ENCODE measurements around the gene C14orf93. TPM values are rescaled to one million over a fixed set of nuclear protein-coding genes. Genes with fewer than 3 reads are reported as not detected.
"Not testable (repeated sequence)": the region's sequence is repeated elsewhere in the genome, so short reads cannot be mapped to it uniquely, and the experiment has no call there.

Gene C14orf93
- total RNA-seq, 1 donor from 2014 or later, result 14.0 TPM

- H3K27ac Mint-ChIP-seq, result peak overlapping the region; percentile 94
- H3K4me1 Mint-ChIP-seq, result peaks cover 43% of the 10 kb centered on the region
- peak overlapping the region; percentile 81 for H3K4me3 Mint-ChIP-seq
- no peak for TF ChIP-seq CTCF (IDR thresholded peaks at IDR 0.05; ENCODE audit: unreplicated experiment)
- no peak for DNase-seq (ENCODE audit: low spot score in 2 of 2, unreplicated experiment in 2 of 2)
- H3K36me3 Mint-ChIP-seq, result no peaks in the 10 kb centered on the region
- no peaks in the 10 kb centered on the region for H3K27me3 Mint-ChIP-seq (ENCODE audit: low read depth)
- H3K9me3 Mint-ChIP-seq, result no peaks in the 10 kb centered on the region
Measured at GRCh38 chr14:23009483-23009938, 432 bp downstream of the C14orf93 start.

GRCh38 chr14:23008831-23009230 lies 1.1 kb downstream of the C14orf93 start:
- no peak for TF ChIP-seq CTCF (IDR thresholded peaks at IDR 0.05; ENCODE audit: unreplicated experiment)
- Mint-ChIP-seq H3K27me3 (ENCODE audit: low read depth) (no peaks in the 10 kb centered on the region), H3K4me1 (peaks cover 43% of the 10 kb centered on the region), H3K36me3 (no peaks in the 10 kb centered on the region), H3K9me3 (no peaks in the 10 kb centered on the region), H3K4me3 (peak overlapping the region; percentile 81), H3K27ac (peak overlapping the region; percentile 43)
- no peak for DNase-seq (ENCODE audit: low spot score in 2 of 2, unreplicated experiment in 2 of 2)

DNA sequence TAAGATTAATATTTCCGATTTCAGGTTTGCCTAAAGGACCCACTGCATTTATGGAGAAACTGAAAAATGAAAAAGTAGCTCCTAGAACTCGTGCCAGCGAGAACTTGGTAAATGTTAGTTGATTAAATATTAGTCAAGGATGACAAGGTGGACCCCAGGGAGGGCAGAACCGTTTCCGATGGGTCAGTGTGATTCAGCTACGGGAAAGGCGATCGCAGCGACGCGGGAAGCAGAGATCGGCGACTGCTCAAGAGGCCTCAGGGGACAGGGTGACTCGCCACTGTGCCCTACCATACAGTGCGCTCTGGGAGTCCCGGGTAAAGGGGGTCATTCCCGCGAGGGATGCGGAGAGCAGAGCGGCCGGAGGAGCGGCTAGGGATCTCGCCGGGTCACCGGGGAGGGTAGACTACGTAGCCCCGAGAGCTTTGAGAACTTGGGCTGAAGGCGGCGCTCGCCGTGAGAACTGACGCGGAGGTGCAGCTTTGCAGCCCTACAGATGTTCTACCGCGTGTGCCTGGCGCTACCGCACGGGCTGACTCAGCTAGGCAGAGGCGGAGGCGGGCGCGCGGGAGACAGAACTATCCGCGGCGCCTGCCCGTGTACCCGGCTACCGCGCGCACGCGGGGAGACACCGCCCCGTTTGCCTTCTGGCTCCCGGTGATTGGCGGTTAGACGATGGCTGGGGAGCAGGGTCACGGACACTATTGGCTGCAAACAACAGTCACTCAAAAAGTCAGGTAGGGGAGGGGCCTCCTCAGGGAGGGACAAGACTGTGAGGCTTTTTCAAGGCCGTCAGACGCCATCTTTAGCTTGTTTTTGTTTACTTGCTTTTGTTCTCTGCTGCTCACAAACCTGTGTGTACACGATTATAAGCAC lies 3.2 kb downstream of the C14orf93 start:
- Mint-ChIP-seq H3K4me3 (peak overlapping the region; percentile 93), H3K4me1 (peaks cover 43% of the 10 kb centered on the region), H3K27me3 (ENCODE audit: low read depth) (no peaks in the 10 kb centered on the region), H3K36me3 (no peaks in the 10 kb centered on the region), H3K9me3 (no peaks in the 10 kb centered on the region), H3K27ac (peak overlapping the region; percentile 99)
- TF ChIP-seq CTCF (IDR thresholded peaks at IDR 0.05; ENCODE audit: unreplicated experiment), result no peak
- peak; percentile 94 to 95 for DNase-seq (ENCODE audit: low spot score in 2 of 2, unreplicated experiment in 2 of 2)

- H3K9me3 Mint-ChIP-seq, result no peaks in the 10 kb centered on the region
- no peak for TF ChIP-seq CTCF (IDR thresholded peaks at IDR 0.05; ENCODE audit: unreplicated experiment)
- H3K27me3 Mint-ChIP-seq (ENCODE audit: low read depth), result no peaks in the 10 kb centered on the region
- H3K36me3 Mint-ChIP-seq, result no peaks in the 10 kb centered on the region
- H3K27ac Mint-ChIP-seq, result peak overlapping the region; percentile 99
- DNase-seq (ENCODE audit: low spot score in 2 of 2, unreplicated experiment in 2 of 2), result no peak
- peak overlapping the region; percentile 93 for H3K4me3 Mint-ChIP-seq
- H3K4me1 Mint-ChIP-seq, result peaks cover 40% of the 10 kb centered on the region
Measured at GRCh38 chr14:23006188-23006534, 3.8 kb downstream of the C14orf93 start.

DNA sequence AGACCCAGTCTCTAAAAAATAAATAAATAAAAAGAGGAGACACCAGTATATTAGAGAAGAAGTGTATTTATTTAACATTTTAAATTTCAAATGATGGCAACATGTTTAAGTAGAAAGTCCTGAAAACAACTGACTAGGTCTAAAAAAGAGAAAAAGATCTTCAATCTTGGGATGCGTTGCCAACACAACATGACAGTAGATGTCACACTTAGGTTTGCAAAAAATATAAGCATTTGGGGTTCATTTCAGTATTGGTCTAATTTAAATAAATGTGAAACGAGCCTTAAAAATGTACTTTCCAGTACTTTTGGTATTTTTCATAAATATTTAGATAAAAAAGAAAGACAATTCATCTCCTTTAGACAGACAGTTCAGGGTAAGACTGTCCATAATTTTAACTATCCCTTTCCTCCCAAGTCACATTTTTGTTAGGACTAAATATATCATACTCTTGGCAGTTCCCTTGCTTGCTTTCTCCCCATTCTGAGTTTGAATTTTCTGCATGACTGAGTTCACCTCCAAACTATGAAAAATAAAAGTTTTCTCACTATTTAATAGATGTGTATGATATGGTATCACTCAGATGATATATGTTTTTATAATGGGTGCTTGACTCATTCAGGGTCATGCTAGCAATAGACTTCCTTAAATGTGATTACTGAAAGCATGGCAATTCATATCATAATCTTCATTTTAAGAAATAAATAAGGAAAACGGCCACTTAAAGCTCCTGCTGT lies 4.3 kb downstream of the C14orf93 start:
- no peak for DNase-seq (ENCODE audit: low spot score in 2 of 2, unreplicated experiment in 2 of 2)
- no peak for TF ChIP-seq CTCF (IDR thresholded peaks at IDR 0.05; ENCODE audit: unreplicated experiment)
- no peaks in the 10 kb centered on the region for H3K9me3 Mint-ChIP-seq
- H3K36me3 Mint-ChIP-seq, result no peaks in the 10 kb centered on the region
- peaks cover 40% of the 10 kb centered on the region for H3K4me1 Mint-ChIP-seq
- no peaks in the 10 kb centered on the region for H3K27me3 Mint-ChIP-seq (ENCODE audit: low read depth)
- H3K27ac Mint-ChIP-seq, result peak overlapping the region; percentile 99
- H3K4me3 Mint-ChIP-seq, result peak overlapping the region; percentile 93

DNA sequence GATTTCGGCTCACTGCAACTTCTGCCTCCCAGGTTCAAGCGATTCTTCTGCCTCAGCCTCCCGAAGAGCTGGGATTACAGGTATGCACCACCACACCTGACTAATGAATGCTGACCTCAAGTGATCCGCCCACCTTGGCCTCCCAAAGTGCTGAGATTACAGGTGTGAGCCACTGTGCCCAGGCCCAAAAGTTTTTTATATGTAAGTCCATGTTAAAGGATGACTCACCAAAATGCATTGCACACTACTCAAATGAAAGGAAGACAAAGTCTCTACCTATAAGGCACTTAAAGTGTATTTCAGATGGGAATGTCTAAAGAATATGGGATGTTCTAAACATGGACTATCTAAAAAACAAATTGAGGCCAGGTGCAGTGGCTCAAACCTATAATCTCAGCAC lies 5.7 kb downstream of the C14orf93 start:
- not testable (repeated sequence) for DNase-seq (ENCODE audit: low spot score in 2 of 2, unreplicated experiment in 2 of 2); H3K27me3 Mint-ChIP-seq (ENCODE audit: low read depth); H3K9me3 Mint-ChIP-seq; H3K4me3 Mint-ChIP-seq; H3K27ac Mint-ChIP-seq; H3K36me3 Mint-ChIP-seq
- H3K4me1 Mint-ChIP-seq, result peaks cover 41% of the 10 kb centered on the region
